ENCODE data around the gene NUF2.
"Not testable (repeated sequence)": the region's sequence is repeated elsewhere in the genome, so short reads cannot be mapped to it uniquely, and the experiment has no call there.

Gene NUF2

GRCh38 chr1:163331116-163331515 is 9.4 kb downstream of the NUF2 start:
- DNase-seq (ENCODE audit: insufficient read length, low spot score) = no peak
- no peak for FAIRE-seq
- no peak for TF ChIP-seq POLR2AphosphoS5 (IDR thresholded peaks at IDR 0.05; ENCODE audit: low read depth, low read length)
- TF ChIP-seq TAF1 (IDR thresholded peaks at IDR 0.05; ENCODE audit: low read depth, low read length) = no peak
- TF ChIP-seq PAX5 (IDR thresholded peaks at IDR 0.05; ENCODE audit: insufficient read depth, low read length, severe bottlenecking) = no peak
- TF ChIP-seq POLR2A (IDR thresholded peaks at IDR 0.05; ENCODE audit: low read depth, low read length) = no peak
- TF ChIP-seq POU2F2 (IDR thresholded peaks at IDR 0.05; ENCODE audit: low read depth, low read length) = no peak
- TF ChIP-seq SPI1 (IDR thresholded peaks at IDR 0.05; ENCODE audit: low read depth, low read length) = no peak

- TF ChIP-seq POU2F2 (IDR thresholded peaks at IDR 0.05; ENCODE audit: low read depth, low read length) (no peak), POLR2A (IDR thresholded peaks at IDR 0.05; ENCODE audit: low read depth, low read length) (no peak), POLR2AphosphoS5 (IDR thresholded peaks at IDR 0.05; ENCODE audit: low read depth, low read length) (no peak), TAF1 (IDR thresholded peaks at IDR 0.05; ENCODE audit: low read depth, low read length) (no peak), SPI1 (IDR thresholded peaks at IDR 0.05; ENCODE audit: low read depth, low read length) (no peak), PAX5 (IDR thresholded peaks at IDR 0.05; ENCODE audit: insufficient read depth, low read length, severe bottlenecking) (no peak)
These were observed 13.5 kb downstream of the NUF2 start for GRCh38 chr1:163335216-163335615.

GRCh38 chr1:163337631-163338030 is 15.9 kb downstream of the NUF2 start:
- TF ChIP-seq POLR2AphosphoS5 (IDR thresholded peaks at IDR 0.05; ENCODE audit: low read depth, low read length) = no peak
- no peak for TF ChIP-seq TAF1 (IDR thresholded peaks at IDR 0.05; ENCODE audit: low read depth, low read length)
- TF ChIP-seq POLR2A (IDR thresholded peaks at IDR 0.05; ENCODE audit: low read depth, low read length) = no peak
- no peak for TF ChIP-seq POU2F2 (IDR thresholded peaks at IDR 0.05; ENCODE audit: low read depth, low read length)
- no peak for TF ChIP-seq SPI1 (IDR thresholded peaks at IDR 0.05; ENCODE audit: low read depth, low read length)
- TF ChIP-seq PAX5 (IDR thresholded peaks at IDR 0.05; ENCODE audit: insufficient read depth, low read length, severe bottlenecking) = no peak
- no peak for DNase-seq (ENCODE audit: insufficient read length, low spot score)
- no peak for FAIRE-seq

More at GRCh38 chr1:163335216-163335615, 13.5 kb downstream of the NUF2 start:
- DNase-seq (ENCODE audit: insufficient read length, low spot score) (no peak), FAIRE-seq (no peak)

- no peak for TF ChIP-seq PAX5 (IDR thresholded peaks at IDR 0.05; ENCODE audit: insufficient read depth, low read length, severe bottlenecking)
- no peak for TF ChIP-seq POLR2AphosphoS5 (IDR thresholded peaks at IDR 0.05; ENCODE audit: low read depth, low read length)
- no peak for TF ChIP-seq POLR2A (IDR thresholded peaks at IDR 0.05; ENCODE audit: low read depth, low read length)
- TF ChIP-seq POU2F2 (IDR thresholded peaks at IDR 0.05; ENCODE audit: low read depth, low read length) = no peak
- TF ChIP-seq TAF1 (IDR thresholded peaks at IDR 0.05; ENCODE audit: low read depth, low read length) = no peak
- no peak for TF ChIP-seq SPI1 (IDR thresholded peaks at IDR 0.05; ENCODE audit: low read depth, low read length)
- DNase-seq (ENCODE audit: insufficient read length, low spot score) (no peak), FAIRE-seq (no peak)
These were observed 24.6 kb downstream of the NUF2 start for GRCh38 chr1:163346326-163346870.

GRCh38 chr1:163347106-163347505 is 25.4 kb downstream of the NUF2 start:
- FAIRE-seq = no peak
- TF ChIP-seq SPI1 (IDR thresholded peaks at IDR 0.05; ENCODE audit: low read depth, low read length) = no peak
- TF ChIP-seq POLR2A (IDR thresholded peaks at IDR 0.05; ENCODE audit: low read depth, low read length) = no peak
- no peak for TF ChIP-seq PAX5 (IDR thresholded peaks at IDR 0.05; ENCODE audit: insufficient read depth, low read length, severe bottlenecking)
- no peak for TF ChIP-seq TAF1 (IDR thresholded peaks at IDR 0.05; ENCODE audit: low read depth, low read length)
- no peak for TF ChIP-seq POLR2AphosphoS5 (IDR thresholded peaks at IDR 0.05; ENCODE audit: low read depth, low read length)
- no peak for TF ChIP-seq POU2F2 (IDR thresholded peaks at IDR 0.05; ENCODE audit: low read depth, low read length)
- no peak for DNase-seq (ENCODE audit: insufficient read length, low spot score)

GRCh38 chr1:163351912-163352311 is 30.2 kb downstream of the NUF2 start:
- DNase-seq (ENCODE audit: insufficient read length, low spot score) (no peak), FAIRE-seq (no peak)
- TF ChIP-seq PAX5 (IDR thresholded peaks at IDR 0.05; ENCODE audit: insufficient read depth, low read length, severe bottlenecking) (no peak), SPI1 (IDR thresholded peaks at IDR 0.05; ENCODE audit: low read depth, low read length) (no peak), POLR2A (IDR thresholded peaks at IDR 0.05; ENCODE audit: low read depth, low read length) (no peak), POLR2AphosphoS5 (IDR thresholded peaks at IDR 0.05; ENCODE audit: low read depth, low read length) (no peak), POU2F2 (IDR thresholded peaks at IDR 0.05; ENCODE audit: low read depth, low read length) (no peak), TAF1 (IDR thresholded peaks at IDR 0.05; ENCODE audit: low read depth, low read length) (no peak)

GRCh38 chr1:163357378-163357777 is 35.6 kb downstream of the NUF2 start:
- FAIRE-seq = no peak
- DNase-seq (ENCODE audit: insufficient read length, low spot score) = no peak
- TF ChIP-seq POLR2AphosphoS5 (IDR thresholded peaks at IDR 0.05; ENCODE audit: low read depth, low read length) (no peak), POLR2A (IDR thresholded peaks at IDR 0.05; ENCODE audit: low read depth, low read length) (no peak), SPI1 (IDR thresholded peaks at IDR 0.05; ENCODE audit: low read depth, low read length) (no peak), PAX5 (IDR thresholded peaks at IDR 0.05; ENCODE audit: insufficient read depth, low read length, severe bottlenecking) (no peak), POU2F2 (IDR thresholded peaks at IDR 0.05; ENCODE audit: low read depth, low read length) (no peak), TAF1 (IDR thresholded peaks at IDR 0.05; ENCODE audit: low read depth, low read length) (no peak)

GRCh38 chr1:163358172-163358571 is 36.4 kb downstream of the NUF2 start:
- not testable (repeated sequence) for FAIRE-seq; DNase-seq (ENCODE audit: insufficient read length, low spot score)

- no peak for TF ChIP-seq POU2F2 (IDR thresholded peaks at IDR 0.05; ENCODE audit: low read depth, low read length)
- TF ChIP-seq POLR2A (IDR thresholded peaks at IDR 0.05; ENCODE audit: low read depth, low read length) = no peak
- TF ChIP-seq PAX5 (IDR thresholded peaks at IDR 0.05; ENCODE audit: insufficient read depth, low read length, severe bottlenecking) = no peak
- TF ChIP-seq POLR2AphosphoS5 (IDR thresholded peaks at IDR 0.05; ENCODE audit: low read depth, low read length) = no peak
- TF ChIP-seq TAF1 (IDR thresholded peaks at IDR 0.05; ENCODE audit: low read depth, low read length) = no peak
- no peak for TF ChIP-seq SPI1 (IDR thresholded peaks at IDR 0.05; ENCODE audit: low read depth, low read length)
- FAIRE-seq = no peak
- DNase-seq (ENCODE audit: insufficient read length, low spot score) = no peak
These were observed 39.6 kb downstream of the NUF2 start for GRCh38 chr1:163361123-163361934.
